Astrocyte of the cerebellum (primary cell): Measurements from ENCODE around the gene FBH1.

Source experiments
- DNase-seq: peaks from one replicate; pipeline ENCODE4 v3.0.0-alpha.2; 2011; ENCODE audit warnings: low read depth
- H3K4me3 ChIP-seq: 2 replicates; pipeline ENCODE4 v1.5.1; 2011; ENCODE audit warnings: mild to moderate bottlenecking, low read depth, low read length, moderate library complexity
- CTCF ChIP-seq: IDR thresholded peaks from 2 replicates; pipeline ENCODE4 v1.5.1; 2012; ENCODE audit warnings: low read length, low read depth, moderate library complexity, mild to moderate bottlenecking; ENCODE audit errors: missing control alignments
- in situ Hi-C: cut with HindIII; loops from 2 replicates; pipeline ENCODE4 v1.10.0; 2017; ENCODE audit warnings: low sequenced_read_pairs

Gene FBH1

GRCh38 chr10:5968681-5969453, 78.8 kb downstream of the FBH1 start:
- no peak overlapping the region for H3K4me3 ChIP-seq
- no peak for TF ChIP-seq CTCF
- in situ Hi-C loops: no loop called here
- no peak for DNase-seq

- no peak overlapping the region for H3K4me3 ChIP-seq
- in situ Hi-C loops: no loop called here
- no peak for DNase-seq
- TF ChIP-seq CTCF: no peak
These were observed 80.0 kb downstream of the FBH1 start for GRCh38 chr10:5970066-5970465.

- no peak for DNase-seq
- in situ Hi-C loops: no loop called here
- no peak for TF ChIP-seq CTCF
- no peak overlapping the region for H3K4me3 ChIP-seq
These were observed 80.5 kb downstream of the FBH1 start for GRCh38 chr10:5970527-5970926.

- no peak for TF ChIP-seq CTCF
- in situ Hi-C loops: no loop called here
- no peak for DNase-seq
- no peak overlapping the region for H3K4me3 ChIP-seq
These were observed 81.3 kb downstream of the FBH1 start for GRCh38 chr10:5971315-5971832.

- in situ Hi-C loops: no loop called here
- no peak overlapping the region for H3K4me3 ChIP-seq
- TF ChIP-seq CTCF: no peak
- no peak for DNase-seq
These were observed 81.8 kb downstream of the FBH1 start for GRCh38 chr10:5971886-5972285.

- H3K4me3 ChIP-seq: no peak overlapping the region
- no peak for DNase-seq
- in situ Hi-C loops: no loop called here
- no peak for TF ChIP-seq CTCF
These were observed 83.0 kb downstream of the FBH1 start for GRCh38 chr10:5973069-5973468.
